Prostate gland (tissue), 2 donors: Measurements from ENCODE around the gene CCDC122.

Experiments
- POLR2AphosphoS5 ChIP-seq: sonication (generic); formaldehyde crosslinking; IDR thresholded peaks from one replicate; pipeline ENCODE4 v1.6.1; 2017; ENCODE audit warnings: antibody characterized with exemption
- TF ChIP-seq, protein P1 (sequence below), 4 experiments: fragments of 200-600 bp in 2 of 4; fragments of 450-650 bp in 2 of 4; sonication (generic) in 2 of 4; IDR thresholded peaks; 1 replicate in 3 of 4; 2 replicates in 1 of 4; pipeline ENCODE4 v1.5.1; 2016 to 2019; ENCODE audit warnings: antibody characterized with exemption in 4 of 4, mild to moderate bottlenecking in 2 of 4, moderate library complexity in 2 of 4

DNA sequence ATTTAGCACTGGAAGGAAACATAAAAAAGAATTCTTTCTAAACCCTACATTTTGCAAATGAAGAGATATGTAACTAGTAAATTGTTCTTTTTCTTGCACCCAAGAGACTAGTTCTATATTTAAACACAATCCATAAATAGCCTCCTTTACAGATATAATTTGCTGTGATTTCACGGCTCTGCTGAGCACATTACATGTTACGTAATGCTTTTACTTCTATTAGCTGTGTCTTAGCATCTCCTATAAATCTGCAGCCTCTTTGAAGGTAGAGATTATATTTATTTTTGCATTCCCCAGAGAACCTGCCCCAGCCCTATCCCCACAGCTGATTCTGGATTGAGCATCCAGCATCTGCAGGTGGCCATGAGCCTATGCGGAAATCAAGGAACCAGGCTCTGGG lies 32.3 kb upstream of the CCDC122 start:
- TF ChIP-seq, protein P1, sequence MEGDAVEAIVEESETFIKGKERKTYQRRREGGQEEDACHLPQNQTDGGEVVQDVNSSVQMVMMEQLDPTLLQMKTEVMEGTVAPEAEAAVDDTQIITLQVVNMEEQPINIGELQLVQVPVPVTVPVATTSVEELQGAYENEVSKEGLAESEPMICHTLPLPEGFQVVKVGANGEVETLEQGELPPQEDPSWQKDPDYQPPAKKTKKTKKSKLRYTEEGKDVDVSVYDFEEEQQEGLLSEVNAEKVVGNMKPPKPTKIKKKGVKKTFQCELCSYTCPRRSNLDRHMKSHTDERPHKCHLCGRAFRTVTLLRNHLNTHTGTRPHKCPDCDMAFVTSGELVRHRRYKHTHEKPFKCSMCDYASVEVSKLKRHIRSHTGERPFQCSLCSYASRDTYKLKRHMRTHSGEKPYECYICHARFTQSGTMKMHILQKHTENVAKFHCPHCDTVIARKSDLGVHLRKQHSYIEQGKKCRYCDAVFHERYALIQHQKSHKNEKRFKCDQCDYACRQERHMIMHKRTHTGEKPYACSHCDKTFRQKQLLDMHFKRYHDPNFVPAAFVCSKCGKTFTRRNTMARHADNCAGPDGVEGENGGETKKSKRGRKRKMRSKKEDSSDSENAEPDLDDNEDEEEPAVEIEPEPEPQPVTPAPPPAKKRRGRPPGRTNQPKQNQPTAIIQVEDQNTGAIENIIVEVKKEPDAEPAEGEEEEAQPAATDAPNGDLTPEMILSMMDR (IDR thresholded peaks at IDR 0.05): no peak
- no peak for TF ChIP-seq POLR2AphosphoS5
